ENCODE results near the gene FUS.

GRCh38 chr16:31228206-31228605, 48.3 kb downstream of the FUS start:
- TF ChIP-seq CEBPB (tag; IDR thresholded peaks at IDR 0.05) (no peak), SFPQ (IDR thresholded peaks at IDR 0.05; ENCODE audit: low read depth, low read length) (no peak), CREB5 (CRISPR knock-in tag; IDR thresholded peaks at IDR 0.05) (no peak), NCOA2 (IDR thresholded peaks at IDR 0.05; ENCODE audit: partially characterized antibody in 2 of 2) (no peak)
